Right ventricle myocardium superior (tissue), 1 donor: ENCODE measurements around the gene MGAT5. TPM values are rescaled to one million over a fixed set of nuclear protein-coding genes. Genes with fewer than 3 reads are reported as not detected.

Experiments
- ATAC-seq: fragments of 200-7000 bp; cut with Tn5 transposase; one replicate; pipeline ENCODE4 v1.9.1; 2020; ENCODE audit warnings: mild to moderate bottlenecking; ENCODE audit not compliant: poor library complexity
- DNase-seq: peaks from one replicate; pipeline ENCODE4 v3.0.0-alpha.2; 2020
- intact Hi-C: fragments of 100-400 bp; cut with DNase I; formaldehyde crosslinking; loops from one replicate; pipeline ENCODE4 v1.11.2; 2022
- total RNA-seq: library from RNA; stranded (reverse); fragmentation: NEBNext Ultra II Directional; extraction: Animal tissue kit (Norgen Biotek cat#: 25700); gene quantifications from one replicate; pipeline ENCODE4 v1.2.1, GENCODE V29; 2021
- donor health status: DM: no; HTN: yes; CAD: no; lungs with severe emphysema.

MGAT5 gene
- total RNA-seq, 1 donor from 2014 or later: 82.8 TPM

GRCh38 chr2:134269972-134270735 lies 16.3 kb downstream of the MGAT5 start:
- intact Hi-C loops: loop anchor here (10.0 kb wide), 1 partner anchor 95 kb away; no protein-coding TSS in a partner anchor
- DNase-seq (no peak), ATAC-seq (peak; percentile 76)

GRCh38 chr2:134271758-134272157 lies 17.9 kb downstream of the MGAT5 start:
- ATAC-seq (no peak), DNase-seq (no peak)
- intact Hi-C loops: no loop called here

- DNase-seq (no peak), ATAC-seq (no peak)
- intact Hi-C loops: no loop called here
Observed at GRCh38 chr2:134272806-134273205, 18.9 kb downstream of the MGAT5 start.

- intact Hi-C loops: no loop called here
- no peak for ATAC-seq
Observed at GRCh38 chr2:134273256-134273983, 19.5 kb downstream of the MGAT5 start.

GRCh38 chr2:134274121-134274520 lies 20.2 kb downstream of the MGAT5 start:
- intact Hi-C loops: no loop called here
- DNase-seq (no peak), ATAC-seq (no peak)

More at GRCh38 chr2:134273256-134273983, 19.5 kb downstream of the MGAT5 start:
- DNase-seq: no peak

GRCh38 chr2:134275058-134275862 lies 21.4 kb downstream of the MGAT5 start:
- no peak for DNase-seq
- intact Hi-C loops: no loop called here
- no peak for ATAC-seq

- intact Hi-C loops: no loop called here
- DNase-seq: no peak
- ATAC-seq: no peak
Observed at GRCh38 chr2:134276381-134277172, 22.7 kb downstream of the MGAT5 start.

- intact Hi-C loops: no loop called here
- no peak for ATAC-seq
- DNase-seq: no peak
Observed at GRCh38 chr2:134277223-134277622, 23.4 kb downstream of the MGAT5 start.

- ATAC-seq: no peak
- intact Hi-C loops: no loop called here
- no peak for DNase-seq
Observed at GRCh38 chr2:134278553-134278952, 24.7 kb downstream of the MGAT5 start.

- intact Hi-C loops: no loop called here
- DNase-seq (no peak), ATAC-seq (peak; percentile 74)
Observed at GRCh38 chr2:134279417-134279816, 25.5 kb downstream of the MGAT5 start.

GRCh38 chr2:134280231-134280630 lies 26.4 kb downstream of the MGAT5 start:
- no peak for DNase-seq
- intact Hi-C loops: no loop called here
- ATAC-seq: no peak

GRCh38 chr2:134280726-134281125 lies 26.9 kb downstream of the MGAT5 start:
- ATAC-seq (no peak), DNase-seq (no peak)
- intact Hi-C loops: no loop called here

GRCh38 chr2:134281815-134282419 lies 28.0 kb downstream of the MGAT5 start:
- intact Hi-C loops: no loop called here
- ATAC-seq (peak; percentile 44), DNase-seq (no peak)

GRCh38 chr2:134282629-134283400 lies 28.9 kb downstream of the MGAT5 start:
- ATAC-seq: no peak
- no peak for DNase-seq
- intact Hi-C loops: no loop called here

- DNase-seq: no peak
- intact Hi-C loops: no loop called here
- ATAC-seq: no peak
Observed at GRCh38 chr2:134283661-134284060, 29.8 kb downstream of the MGAT5 start.

- DNase-seq (no peak), ATAC-seq (no peak)
Observed at GRCh38 chr2:134284119-134284670, 30.3 kb downstream of the MGAT5 start.

GRCh38 chr2:134287323-134287722 lies 33.5 kb downstream of the MGAT5 start:
- intact Hi-C loops: no loop called here
- DNase-seq (no peak), ATAC-seq (no peak)

More at GRCh38 chr2:134284119-134284670, 30.3 kb downstream of the MGAT5 start:
- intact Hi-C loops: no loop called here
